NCI-H146 treated with DMSO at 0.1 percent for 48 hours (cell line): ENCODE results near the gene CTNNA2.
"Not testable (repeated sequence)": the region's sequence is repeated elsewhere in the genome, so short reads cannot be mapped to it uniquely, and the experiment has no call there.

Experiments used
- DNase-seq: peaks from one replicate; lab custom pipeline; 2025; ENCODE audit not compliant: unreplicated experiment; lab: John Stamatoyannopoulos, UW

CTNNA2 gene

GRCh38 chr2:80016171-80016570, 503.3 kb downstream of the CTNNA2 start:
- no peak for DNase-seq

DNA sequence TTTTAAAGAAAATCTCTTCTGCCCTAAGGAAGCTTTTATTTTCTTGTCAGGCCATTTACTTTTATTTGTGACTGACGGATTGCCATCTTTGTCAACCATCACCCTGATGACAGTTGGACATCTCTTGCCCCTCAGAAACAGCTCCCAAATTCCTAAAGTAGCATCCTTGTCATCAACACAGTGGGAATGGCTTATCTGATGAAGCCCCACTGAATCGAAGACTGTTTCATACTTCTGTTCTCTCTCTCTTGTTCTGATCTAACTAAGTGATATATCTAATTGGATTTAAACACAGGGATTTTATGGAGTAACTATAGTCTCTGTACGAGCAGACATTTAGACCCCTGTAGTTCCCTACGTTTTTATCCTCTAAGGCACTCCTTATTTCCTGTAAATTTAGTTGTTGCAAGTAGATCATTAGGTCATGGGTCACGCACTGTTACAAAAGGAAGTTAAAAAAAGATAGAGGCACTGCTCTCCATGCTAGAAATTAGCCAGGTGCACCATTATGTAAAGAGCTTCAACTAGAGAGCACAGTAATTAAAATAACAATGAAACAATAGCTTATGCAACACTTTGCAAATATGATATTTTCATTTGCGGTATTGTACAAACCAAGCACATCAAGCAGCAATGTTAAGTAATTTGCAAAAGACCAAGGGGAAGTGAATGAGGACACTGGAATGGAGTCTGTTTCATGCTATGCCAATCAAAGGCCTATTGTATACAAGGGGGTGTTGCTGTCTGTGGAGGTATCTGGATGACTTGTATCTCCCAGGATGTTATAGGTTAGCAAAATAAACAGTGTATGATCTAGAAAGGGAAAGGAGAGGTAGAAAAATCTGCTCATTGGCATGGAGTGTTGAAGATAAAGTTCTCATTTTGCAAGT, 507.0 kb downstream of the CTNNA2 start:
- DNase-seq, result peak; percentile 12

- no peak for DNase-seq
These were observed 509.2 kb downstream of the CTNNA2 start for GRCh38 chr2:80022018-80022417.

GRCh38 chr2:80026040-80026729, 513.3 kb downstream of the CTNNA2 start:
- DNase-seq, result no peak

DNA sequence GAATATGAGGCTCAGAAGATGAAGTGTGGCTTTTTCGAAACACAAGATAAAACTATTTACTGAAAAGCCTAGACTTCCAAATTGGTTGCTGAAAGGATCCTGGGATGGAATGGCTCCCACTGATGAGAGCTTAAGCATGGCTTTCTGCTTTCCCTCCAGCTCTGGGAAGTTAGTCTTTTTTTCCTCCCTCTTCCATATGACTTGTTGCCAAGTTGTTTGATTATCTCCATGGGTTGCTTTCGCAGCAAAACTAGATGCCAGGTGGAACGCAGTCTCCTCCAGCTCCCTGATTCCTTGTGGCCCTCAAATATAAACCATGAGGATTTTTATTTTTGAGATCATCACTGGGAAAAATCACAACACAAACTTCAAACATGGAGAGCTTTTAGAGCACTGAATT, 515.2 kb downstream of the CTNNA2 start:
- no peak for DNase-seq

- no peak for DNase-seq
These were observed 515.7 kb downstream of the CTNNA2 start for GRCh38 chr2:80028584-80028983.

GRCh38 chr2:80030135-80030534, 517.3 kb downstream of the CTNNA2 start:
- no peak for DNase-seq

DNA sequence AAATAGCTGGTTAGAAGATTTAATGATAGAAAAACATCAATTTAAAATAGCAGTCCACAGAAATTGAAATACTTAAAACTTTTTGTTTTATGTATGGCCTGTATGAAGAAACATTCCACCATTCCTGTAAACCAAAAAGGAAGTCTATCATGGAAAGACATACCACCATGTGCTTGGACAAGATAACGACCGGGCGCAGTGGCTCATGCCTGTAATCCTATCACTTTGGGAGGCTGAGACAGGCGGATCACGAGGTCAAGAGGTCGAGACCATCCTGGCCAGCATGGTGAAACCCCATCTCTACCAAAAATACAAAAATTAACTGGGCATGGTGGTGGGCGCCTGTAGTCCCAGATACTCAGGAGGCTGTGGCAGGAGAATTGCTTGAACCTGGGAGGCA, 519.8 kb downstream of the CTNNA2 start:
- not testable (repeated sequence) for DNase-seq

GRCh38 chr2:80035749-80036285, 523.0 kb downstream of the CTNNA2 start:
- no peak for DNase-seq

- DNase-seq, result no peak
These were observed 524.5 kb downstream of the CTNNA2 start for GRCh38 chr2:80037310-80037709.

DNA sequence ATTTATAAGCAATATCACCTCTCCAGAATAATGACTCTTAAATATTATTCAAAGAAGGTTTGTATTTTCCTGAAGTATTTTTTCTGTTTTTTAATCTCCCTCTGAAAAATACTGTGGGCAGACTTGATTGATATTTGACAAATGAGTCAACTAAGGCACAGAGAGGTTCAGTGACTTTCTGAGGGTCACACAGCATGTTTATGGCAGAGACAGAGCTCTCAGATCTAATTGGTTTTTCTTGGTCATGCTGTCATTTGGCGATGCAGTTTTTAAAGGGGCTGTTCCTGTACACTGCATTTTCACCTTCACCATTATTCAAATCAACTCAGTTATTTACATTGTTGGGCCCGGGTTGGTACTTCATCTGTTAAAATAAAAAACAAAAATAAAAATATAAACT, 527.4 kb downstream of the CTNNA2 start:
- no peak for DNase-seq

- no peak for DNase-seq
These were observed 529.8 kb downstream of the CTNNA2 start for GRCh38 chr2:80042635-80043034.

DNA sequence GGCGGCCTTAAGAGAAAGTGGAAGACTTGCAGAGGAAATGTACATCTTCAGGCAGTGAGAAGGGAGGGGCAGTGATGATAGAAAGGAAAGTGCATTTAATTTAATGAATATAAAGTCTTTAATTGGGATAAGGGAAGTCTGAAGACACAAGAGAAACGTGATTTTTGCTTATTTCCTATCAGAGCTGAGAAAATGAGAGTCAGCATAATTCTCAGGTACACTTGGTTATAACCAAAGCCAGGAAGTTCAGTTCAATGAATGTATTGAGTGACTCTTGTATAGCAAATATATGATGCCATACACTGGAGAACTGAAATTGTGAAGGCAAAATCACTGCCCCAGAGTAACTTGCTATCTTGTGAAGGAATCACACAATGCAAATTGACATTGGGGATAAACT, 535.4 kb downstream of the CTNNA2 start:
- no peak for DNase-seq

DNA sequence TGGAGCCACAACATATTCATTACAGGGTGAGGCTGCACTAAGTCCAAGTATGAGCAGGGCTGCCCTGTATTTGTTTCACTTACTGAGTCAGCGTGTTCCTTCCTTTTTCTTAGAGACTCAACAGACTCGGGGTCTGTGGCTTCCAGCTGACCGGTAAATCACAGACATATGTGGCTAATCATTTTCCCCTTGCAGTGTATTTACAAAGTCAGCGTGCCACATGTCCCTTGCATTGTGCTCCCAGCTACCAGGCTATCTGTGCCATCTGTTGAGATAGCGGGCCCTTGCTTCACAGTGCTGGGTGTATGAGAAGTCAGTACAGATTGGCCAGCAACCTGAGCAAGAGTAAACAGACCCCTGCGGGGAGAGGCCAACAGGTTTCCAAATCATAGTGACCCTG, 537.4 kb downstream of the CTNNA2 start:
- DNase-seq, result no peak

GRCh38 chr2:80053522-80054345, 540.9 kb downstream of the CTNNA2 start:
- DNase-seq, result no peak

DNA sequence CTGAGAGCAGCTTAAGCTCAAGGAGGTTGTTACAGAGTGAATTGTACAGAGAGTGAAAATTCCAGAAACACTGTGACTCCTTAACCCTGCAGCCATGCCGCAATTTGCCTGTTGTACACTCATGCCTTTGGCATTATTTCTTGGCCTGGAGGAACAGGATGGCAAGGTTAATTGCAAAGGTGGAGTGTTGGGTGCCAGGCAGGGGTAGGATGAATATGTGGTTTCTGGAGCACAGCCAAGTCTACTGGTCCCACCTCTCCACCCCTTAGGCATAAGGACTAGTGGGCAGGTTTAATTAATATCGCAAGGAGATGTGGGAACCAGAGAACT, 541.5 kb downstream of the CTNNA2 start:
- DNase-seq, result no peak

GRCh38 chr2:80057956-80058355, 545.1 kb downstream of the CTNNA2 start:
- no peak for DNase-seq

GRCh38 chr2:80058562-80058961, 545.7 kb downstream of the CTNNA2 start:
- DNase-seq, result no peak

- no peak for DNase-seq
These were observed 546.6 kb downstream of the CTNNA2 start for GRCh38 chr2:80059447-80059846.

- DNase-seq, result no peak
These were observed 549.0 kb downstream of the CTNNA2 start for GRCh38 chr2:80061881-80062280.

GRCh38 chr2:80062298-80062697, 549.4 kb downstream of the CTNNA2 start:
- DNase-seq, result no peak
